ENCODE results near the gene BORCS8.

BORCS8 gene
- 6.2 to 9.7 (median 6.4) reads per million in 3 donors for total RNA-seq

DNA sequence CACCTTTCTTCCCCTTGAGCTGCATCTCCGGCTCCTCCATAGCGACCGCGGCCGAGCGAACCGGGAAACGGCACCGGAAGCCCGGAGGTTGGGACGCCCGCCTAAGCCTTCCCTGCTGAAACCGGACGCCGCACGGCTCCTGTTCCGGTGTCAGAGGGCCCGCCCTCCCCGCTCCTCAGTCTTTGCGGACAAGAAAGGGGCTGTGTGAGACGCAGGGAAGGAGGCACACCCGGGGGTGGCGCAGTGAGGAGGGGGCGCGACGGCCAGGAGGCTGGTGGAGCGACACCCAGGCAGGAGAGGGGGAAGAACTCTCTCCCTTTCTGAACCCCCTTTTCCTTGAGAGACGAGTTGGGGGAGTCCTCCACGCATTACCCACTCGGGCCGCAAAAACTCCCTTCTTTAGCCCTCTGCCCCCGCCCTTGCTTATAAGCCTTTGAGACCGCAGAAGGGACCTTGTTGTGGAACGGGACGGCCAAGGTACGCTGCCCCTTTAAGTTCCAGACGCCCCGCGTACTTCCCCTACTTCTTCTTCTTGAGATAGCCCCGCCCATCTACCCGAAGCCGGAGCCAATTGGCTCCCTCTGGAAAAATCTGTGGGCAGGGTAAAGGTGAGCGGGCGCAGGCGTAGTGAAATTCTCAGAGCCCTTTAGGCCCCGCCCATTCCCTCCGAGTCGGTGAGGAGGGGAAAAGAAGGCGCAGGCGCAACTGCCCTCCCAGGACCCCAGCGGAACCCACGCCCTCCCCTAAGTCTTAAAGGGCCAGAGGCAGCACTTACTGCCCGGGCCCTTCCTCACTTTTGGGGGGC, at the start of gene BORCS8, which contains the start of gene RFXANK:
TSS of gene BORCS8 (minus strand) at position 75 of the 805 bp plus-strand sequence. CDS start at position 40, 35 bp downstream.
TSS of gene RFXANK (plus strand) at position 181 of the 805 bp plus-strand sequence. CDS start 1,689 bp downstream, outside the sequence.
- DNase-seq: peak; percentile 97 to 98 (median 98)
- Histone ChIP-seq H3K4me1 (ENCODE audit: control insufficient read depth, insufficient read depth, low read length, poor library complexity, severe bottlenecking) (peaks cover 14% of the 10 kb centered on the region), H3K36me3 (ENCODE audit: control insufficient read depth, insufficient read depth, low read length) (peaks cover 9% of the 10 kb centered on the region), H3K27ac (ENCODE audit: insufficient read depth, low read length, poor library complexity, severe bottlenecking) (peak within 1 kb of the TSS; percentile 100), H3K9me3 (ENCODE audit: control insufficient read depth, low read length) (no peaks in the 10 kb centered on the region), H3K4me3 (ENCODE audit: insufficient read depth, low read depth, low read length, poor library complexity, severe bottlenecking) (peak within 1 kb of the TSS; percentile 100), H3K27me3 (replicated peaks; ENCODE audit: control insufficient read depth, insufficient read depth, low read length, poor library complexity, severe bottlenecking) (no peaks in the 10 kb centered on the region)

- Histone ChIP-seq H3K36me3 (ENCODE audit: control insufficient read depth, insufficient read depth, low read length) (no peaks in the 10 kb centered on the region), H3K27ac (ENCODE audit: insufficient read depth, low read length, poor library complexity, severe bottlenecking) (no peak overlapping the region), H3K9me3 (ENCODE audit: control insufficient read depth, low read length) (no peaks in the 10 kb centered on the region), H3K4me1 (ENCODE audit: control insufficient read depth, insufficient read depth, low read length, poor library complexity, severe bottlenecking) (no peaks in the 10 kb centered on the region), H3K27me3 (replicated peaks; ENCODE audit: control insufficient read depth, insufficient read depth, low read length, poor library complexity, severe bottlenecking) (no peaks in the 10 kb centered on the region), H3K4me3 (ENCODE audit: insufficient read depth, low read depth, low read length, poor library complexity, severe bottlenecking) (no peak overlapping the region)
- DNase-seq: no peak
Measured at GRCh38 chr19:19240476-19240875, 48.5 kb upstream of the BORCS8 start.

DNA sequence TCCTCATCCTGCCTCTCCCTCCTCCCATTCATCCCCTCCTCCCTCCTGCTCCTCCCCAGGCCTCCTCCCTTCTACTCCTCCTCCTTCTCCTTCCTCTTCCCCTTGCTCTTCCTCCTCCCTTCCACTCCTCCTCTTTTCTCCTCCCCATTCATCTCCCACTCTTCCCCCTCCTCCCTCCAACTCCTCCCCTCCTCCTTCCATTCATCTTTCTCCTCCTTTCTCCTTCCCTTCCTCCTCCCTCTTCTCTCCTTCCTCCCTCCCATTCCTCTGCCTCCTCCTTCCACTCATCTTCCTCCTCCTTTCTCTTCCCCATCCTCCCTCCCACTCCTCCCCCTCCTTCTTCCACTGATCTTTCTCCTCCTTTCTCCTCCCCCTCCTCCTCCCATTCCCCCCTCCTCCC, 47.7 kb upstream of the BORCS8 start:
- H3K27ac ChIP-seq (ENCODE audit: insufficient read depth, low read length, poor library complexity, severe bottlenecking): no peak overlapping the region
- no peaks in the 10 kb centered on the region for H3K4me1 ChIP-seq (ENCODE audit: control insufficient read depth, insufficient read depth, low read length, poor library complexity, severe bottlenecking)
- DNase-seq: no peak
- H3K36me3 ChIP-seq (ENCODE audit: control insufficient read depth, insufficient read depth, low read length): no peaks in the 10 kb centered on the region
- no peaks in the 10 kb centered on the region for H3K27me3 ChIP-seq (replicated peaks; ENCODE audit: control insufficient read depth, insufficient read depth, low read length, poor library complexity, severe bottlenecking)
- H3K4me3 ChIP-seq (ENCODE audit: insufficient read depth, low read depth, low read length, poor library complexity, severe bottlenecking): no peak overlapping the region
- peaks cover 4% of the 10 kb centered on the region for H3K9me3 ChIP-seq (ENCODE audit: control insufficient read depth, low read length)

- no peak overlapping the region for H3K27ac ChIP-seq (ENCODE audit: insufficient read depth, low read length, poor library complexity, severe bottlenecking)
- H3K36me3 ChIP-seq (ENCODE audit: control insufficient read depth, insufficient read depth, low read length): no peaks in the 10 kb centered on the region
- H3K9me3 ChIP-seq (ENCODE audit: control insufficient read depth, low read length): peaks cover 9% of the 10 kb centered on the region
- no peak for DNase-seq
- no peaks in the 10 kb centered on the region for H3K4me1 ChIP-seq (ENCODE audit: control insufficient read depth, insufficient read depth, low read length, poor library complexity, severe bottlenecking)
- no peaks in the 10 kb centered on the region for H3K27me3 ChIP-seq (replicated peaks; ENCODE audit: control insufficient read depth, insufficient read depth, low read length, poor library complexity, severe bottlenecking)
- H3K4me3 ChIP-seq (ENCODE audit: insufficient read depth, low read depth, low read length, poor library complexity, severe bottlenecking): no peak overlapping the region
Measured at GRCh38 chr19:19238126-19238894, 46.4 kb upstream of the BORCS8 start.

DNA sequence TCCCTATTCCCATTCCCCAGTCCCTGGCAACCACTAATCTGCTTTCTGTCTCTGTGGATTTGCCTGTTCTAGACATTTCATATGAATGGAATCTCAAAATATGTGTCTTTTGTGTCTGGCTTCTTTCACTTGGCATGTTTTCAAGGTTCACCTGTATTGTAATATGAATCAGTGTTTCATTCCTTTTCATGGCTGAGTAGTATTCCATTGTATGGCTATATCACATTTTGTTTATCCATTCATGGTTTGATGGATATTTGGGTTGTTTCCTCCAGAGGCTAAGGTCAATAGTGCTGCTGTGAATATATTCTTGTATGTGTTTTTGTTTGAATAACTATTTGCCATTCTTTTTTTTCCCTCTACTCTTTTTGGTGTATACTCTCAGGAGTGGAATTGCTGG, 44.2 kb upstream of the BORCS8 start:
- Histone ChIP-seq H3K27ac (ENCODE audit: insufficient read depth, low read length, poor library complexity, severe bottlenecking) (no peak overlapping the region), H3K4me1 (ENCODE audit: control insufficient read depth, insufficient read depth, low read length, poor library complexity, severe bottlenecking) (no peaks in the 10 kb centered on the region), H3K27me3 (replicated peaks; ENCODE audit: control insufficient read depth, insufficient read depth, low read length, poor library complexity, severe bottlenecking) (no peaks in the 10 kb centered on the region), H3K9me3 (ENCODE audit: control insufficient read depth, low read length) (peaks cover 9% of the 10 kb centered on the region), H3K4me3 (ENCODE audit: insufficient read depth, low read depth, low read length, poor library complexity, severe bottlenecking) (no peak overlapping the region), H3K36me3 (ENCODE audit: control insufficient read depth, insufficient read depth, low read length) (no peaks in the 10 kb centered on the region)
- DNase-seq: no peak

DNA sequence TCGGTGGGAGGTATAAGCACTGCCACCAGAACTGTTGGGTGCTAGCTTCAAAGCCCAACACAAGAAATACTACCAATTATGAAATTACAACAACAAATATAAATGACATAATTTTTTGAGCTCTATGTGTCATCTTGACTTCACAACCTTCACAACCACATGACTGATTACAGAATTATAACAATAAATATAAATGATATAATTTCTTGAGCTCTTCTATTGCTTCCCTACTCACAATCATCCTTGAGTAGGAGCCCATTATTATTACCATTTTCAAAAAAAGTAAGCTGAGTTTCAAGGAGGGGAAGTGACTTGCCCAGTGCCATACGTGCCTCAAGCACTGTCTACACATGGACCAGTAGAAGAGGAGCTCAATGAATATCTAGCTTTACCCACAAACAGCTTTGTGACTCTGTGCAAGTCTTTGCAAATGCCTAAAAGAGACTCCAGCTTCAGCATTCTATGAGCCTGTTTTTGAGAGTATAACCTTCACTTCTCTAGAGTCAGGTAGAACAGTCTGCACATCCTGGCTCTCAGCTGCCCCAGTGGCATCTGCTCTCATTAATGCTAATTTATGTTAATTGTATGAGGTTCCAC, 42.4 kb upstream of the BORCS8 start:
- H3K36me3 ChIP-seq (ENCODE audit: control insufficient read depth, insufficient read depth, low read length): no peaks in the 10 kb centered on the region
- no peak for DNase-seq
- H3K27ac ChIP-seq (ENCODE audit: insufficient read depth, low read length, poor library complexity, severe bottlenecking): no peak overlapping the region
- H3K4me3 ChIP-seq (ENCODE audit: insufficient read depth, low read depth, low read length, poor library complexity, severe bottlenecking): no peak overlapping the region
- H3K4me1 ChIP-seq (ENCODE audit: control insufficient read depth, insufficient read depth, low read length, poor library complexity, severe bottlenecking): no peaks in the 10 kb centered on the region
- no peaks in the 10 kb centered on the region for H3K27me3 ChIP-seq (replicated peaks; ENCODE audit: control insufficient read depth, insufficient read depth, low read length, poor library complexity, severe bottlenecking)
- peaks cover 9% of the 10 kb centered on the region for H3K9me3 ChIP-seq (ENCODE audit: control insufficient read depth, low read length)

DNA sequence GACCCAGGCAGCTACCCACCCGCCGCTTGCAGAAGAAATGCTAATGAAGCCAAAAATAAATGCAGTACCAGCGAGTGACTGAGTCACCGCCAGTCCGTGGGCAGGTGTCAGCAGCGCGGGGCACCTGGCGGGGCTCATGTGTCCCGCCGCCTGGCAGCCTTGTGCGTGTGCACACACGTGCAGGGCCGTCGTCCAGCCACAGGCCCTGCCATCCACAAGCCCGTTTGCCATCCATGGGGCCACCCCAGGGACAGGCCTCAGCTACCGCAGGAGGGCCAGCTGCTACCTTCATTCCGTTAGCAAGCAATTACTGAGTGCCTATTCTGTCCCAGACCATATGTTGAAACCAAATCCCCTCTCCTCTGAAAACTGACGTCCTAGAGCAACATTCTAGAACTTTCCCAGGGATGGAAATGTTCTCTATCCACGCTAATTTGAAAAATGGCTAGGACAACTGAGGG, 40.3 kb upstream of the BORCS8 start:
- no peak for DNase-seq
- no peaks in the 10 kb centered on the region for H3K27me3 ChIP-seq (replicated peaks; ENCODE audit: control insufficient read depth, insufficient read depth, low read length, poor library complexity, severe bottlenecking)
- H3K27ac ChIP-seq (ENCODE audit: insufficient read depth, low read length, poor library complexity, severe bottlenecking): no peak overlapping the region
- peaks cover 9% of the 10 kb centered on the region for H3K9me3 ChIP-seq (ENCODE audit: control insufficient read depth, low read length)
- no peaks in the 10 kb centered on the region for H3K4me1 ChIP-seq (ENCODE audit: control insufficient read depth, insufficient read depth, low read length, poor library complexity, severe bottlenecking)
- no peaks in the 10 kb centered on the region for H3K36me3 ChIP-seq (ENCODE audit: control insufficient read depth, insufficient read depth, low read length)
- H3K4me3 ChIP-seq (ENCODE audit: insufficient read depth, low read depth, low read length, poor library complexity, severe bottlenecking): no peak overlapping the region

DNA sequence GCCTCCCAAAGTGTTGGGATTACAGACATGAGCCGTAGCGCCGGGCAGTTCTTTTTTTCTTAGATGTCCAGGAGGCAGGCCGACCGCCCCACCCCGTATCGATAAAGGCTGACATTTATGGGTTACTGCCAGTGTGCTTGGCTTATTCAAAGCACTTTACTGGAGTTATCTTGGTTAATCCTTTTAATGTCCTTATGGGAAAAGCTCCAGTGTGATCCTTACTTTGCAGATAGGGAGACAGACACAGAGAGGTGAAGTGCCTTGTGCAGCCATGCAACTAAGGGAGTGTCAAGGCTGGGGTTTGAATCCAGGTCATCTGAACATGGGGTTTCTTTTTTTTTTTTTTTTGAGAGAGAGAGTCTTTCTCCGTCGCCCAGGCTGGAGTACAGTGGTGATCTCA, 39.0 kb upstream of the BORCS8 start:
- Histone ChIP-seq H3K27ac (ENCODE audit: insufficient read depth, low read length, poor library complexity, severe bottlenecking) (no peak overlapping the region), H3K27me3 (replicated peaks; ENCODE audit: control insufficient read depth, insufficient read depth, low read length, poor library complexity, severe bottlenecking) (no peaks in the 10 kb centered on the region), H3K4me3 (ENCODE audit: insufficient read depth, low read depth, low read length, poor library complexity, severe bottlenecking) (no peak overlapping the region), H3K9me3 (ENCODE audit: control insufficient read depth, low read length) (peaks cover 9% of the 10 kb centered on the region), H3K36me3 (ENCODE audit: control insufficient read depth, insufficient read depth, low read length) (no peaks in the 10 kb centered on the region), H3K4me1 (ENCODE audit: control insufficient read depth, insufficient read depth, low read length, poor library complexity, severe bottlenecking) (no peaks in the 10 kb centered on the region)
- DNase-seq: no peak

DNA sequence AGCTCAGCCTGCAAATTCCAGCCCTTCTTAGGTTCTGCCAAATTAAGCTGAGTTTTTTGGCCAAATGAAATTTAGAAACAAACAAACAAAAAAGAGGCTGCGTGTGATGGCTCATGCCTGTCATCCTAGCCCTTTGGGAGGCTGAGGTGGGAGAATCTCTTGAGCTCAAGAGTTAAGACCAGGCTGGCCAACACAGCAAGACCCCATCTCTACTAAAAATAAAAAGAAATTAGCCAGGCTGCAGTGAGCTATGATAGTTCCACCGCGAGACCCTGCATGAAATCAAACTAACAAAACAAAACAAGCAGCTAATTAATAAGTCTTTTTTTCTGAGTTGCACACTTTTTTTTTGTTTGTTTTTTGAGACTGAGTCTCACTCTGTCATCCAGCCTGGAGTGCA, 37.7 kb upstream of the BORCS8 start:
- Histone ChIP-seq H3K4me1 (ENCODE audit: control insufficient read depth, insufficient read depth, low read length, poor library complexity, severe bottlenecking) (peaks cover 6% of the 10 kb centered on the region), H3K36me3 (ENCODE audit: control insufficient read depth, insufficient read depth, low read length) (no peaks in the 10 kb centered on the region), H3K9me3 (ENCODE audit: control insufficient read depth, low read length) (peaks cover 5% of the 10 kb centered on the region), H3K27me3 (replicated peaks; ENCODE audit: control insufficient read depth, insufficient read depth, low read length, poor library complexity, severe bottlenecking) (peaks cover 2% of the 10 kb centered on the region), H3K4me3 (ENCODE audit: insufficient read depth, low read depth, low read length, poor library complexity, severe bottlenecking) (no peak overlapping the region), H3K27ac (ENCODE audit: insufficient read depth, low read length, poor library complexity, severe bottlenecking) (no peak overlapping the region)
- no peak for DNase-seq
